Neural progenitor cell (in vitro differentiated cells): ENCODE measurements around the gene ZNF148.

ENCODE experiments used
- EZH2 ChIP-seq: fragments of 200-600 bp; sonication (generic); IDR thresholded peaks from 2 replicates; pipeline ENCODE4 v1.6.1; 2017; ENCODE audit warnings: antibody characterized with exemption, mild to moderate bottlenecking, moderate library complexity
- TF ChIP-seq, protein P1 (sequence below): fragments of 200-600 bp; sonication (generic); IDR thresholded peaks from 2 replicates; pipeline ENCODE4 v1.5.1; 2017; ENCODE audit warnings: antibody characterized with exemption, mild to moderate bottlenecking

DNA sequence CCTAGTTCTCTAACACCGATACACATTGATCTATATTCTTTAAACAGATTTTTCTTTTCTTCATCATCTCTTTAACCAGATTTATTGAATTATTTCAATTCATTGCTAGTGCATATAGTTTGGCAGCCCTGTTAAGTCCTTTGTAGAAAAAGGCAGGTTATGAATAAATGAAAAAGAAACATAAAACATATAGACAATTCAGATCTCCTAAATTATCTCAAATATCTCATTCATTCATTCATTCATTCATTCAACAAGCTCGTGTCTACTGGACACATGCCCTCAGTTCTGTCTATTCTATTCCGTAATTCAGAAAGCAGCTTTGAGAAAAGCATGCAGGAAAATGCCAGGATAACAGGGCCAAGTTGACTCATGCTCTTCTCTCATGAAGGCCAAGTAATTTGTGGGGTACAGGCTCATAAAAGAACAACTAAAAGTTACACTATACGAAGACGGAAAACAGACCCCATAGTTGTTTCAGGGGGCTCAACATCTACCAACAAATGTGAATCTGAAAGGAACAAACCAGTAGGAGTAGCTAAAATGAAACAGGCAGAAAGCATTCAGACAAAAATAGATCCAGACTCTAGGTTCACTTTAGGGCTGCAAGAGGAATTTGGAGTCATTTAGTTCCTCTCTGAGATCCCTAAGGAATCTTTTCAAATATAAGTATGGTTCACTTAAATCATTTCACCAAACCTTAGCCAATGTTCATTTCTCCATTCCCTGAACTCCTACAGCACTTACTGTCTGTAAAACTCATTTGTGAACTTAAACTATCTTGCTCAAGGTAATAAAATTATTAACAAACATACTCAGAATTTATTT, 7.5 kb downstream of the ZNF148 start:
- TF ChIP-seq, protein P1, sequence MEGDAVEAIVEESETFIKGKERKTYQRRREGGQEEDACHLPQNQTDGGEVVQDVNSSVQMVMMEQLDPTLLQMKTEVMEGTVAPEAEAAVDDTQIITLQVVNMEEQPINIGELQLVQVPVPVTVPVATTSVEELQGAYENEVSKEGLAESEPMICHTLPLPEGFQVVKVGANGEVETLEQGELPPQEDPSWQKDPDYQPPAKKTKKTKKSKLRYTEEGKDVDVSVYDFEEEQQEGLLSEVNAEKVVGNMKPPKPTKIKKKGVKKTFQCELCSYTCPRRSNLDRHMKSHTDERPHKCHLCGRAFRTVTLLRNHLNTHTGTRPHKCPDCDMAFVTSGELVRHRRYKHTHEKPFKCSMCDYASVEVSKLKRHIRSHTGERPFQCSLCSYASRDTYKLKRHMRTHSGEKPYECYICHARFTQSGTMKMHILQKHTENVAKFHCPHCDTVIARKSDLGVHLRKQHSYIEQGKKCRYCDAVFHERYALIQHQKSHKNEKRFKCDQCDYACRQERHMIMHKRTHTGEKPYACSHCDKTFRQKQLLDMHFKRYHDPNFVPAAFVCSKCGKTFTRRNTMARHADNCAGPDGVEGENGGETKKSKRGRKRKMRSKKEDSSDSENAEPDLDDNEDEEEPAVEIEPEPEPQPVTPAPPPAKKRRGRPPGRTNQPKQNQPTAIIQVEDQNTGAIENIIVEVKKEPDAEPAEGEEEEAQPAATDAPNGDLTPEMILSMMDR: no peak
- no peak for TF ChIP-seq EZH2
